Aorta (tissue), 5 donors: Measurements from ENCODE around the gene TULP4. TPM values are rescaled to one million over a fixed set of nuclear protein-coding genes. Genes with fewer than 3 reads are reported as not detected.
A peak's percentile ranks its signal among the peaks of the same experiment; 100 is the strongest.

ENCODE experiments used
- ATAC-seq: fragments of 200-7000 bp; cut with Tn5 transposase; one replicate; pipeline ENCODE4 v1.9.1; 2022; ENCODE audit warnings: moderate library complexity; ENCODE audit not compliant: low FRiP score
- DNase-seq, 2 donors: peaks; one replicate each; pipeline ENCODE4 v3.0.0-alpha.2; 2020
- H3K27ac ChIP-seq, 2 donors: one replicate each; pipeline ENCODE4 v1.5.1; 2013; ENCODE audit warnings: low read length in 2 of 2, mild to moderate bottlenecking in 2 of 2, moderate library complexity in 2 of 2, control low read depth in 1 of 2, inconsistent platforms in 1 of 2, low read depth in 1 of 2
- H3K27me3 ChIP-seq, 2 donors: one replicate each; pipeline ENCODE4 v1.6.1; 2013; ENCODE audit warnings: control low read depth in 1 of 2, low read length in 1 of 2, mild to moderate bottlenecking in 1 of 2, moderate library complexity in 1 of 2; ENCODE audit not compliant: insufficient read depth in 2 of 2, control insufficient read depth in 1 of 2
- H3K36me3 ChIP-seq, 2 donors: one replicate each; pipeline ENCODE4 v1.6.1; 2013; ENCODE audit warnings: control low read depth in 1 of 2, low read length in 1 of 2, mild to moderate bottlenecking in 1 of 2; ENCODE audit not compliant: insufficient read depth in 2 of 2, control insufficient read depth in 1 of 2
- H3K4me1 ChIP-seq, 2 donors: one replicate each; pipeline ENCODE4 v1.6.1; 2013; ENCODE audit warnings: low read length in 2 of 2, control low read depth in 1 of 2, mild to moderate bottlenecking in 1 of 2, moderate library complexity in 1 of 2; ENCODE audit not compliant: insufficient read depth in 2 of 2, control insufficient read depth in 1 of 2
- H3K4me3 ChIP-seq, 2 donors: one replicate each; pipeline ENCODE4 v1.5.1; 2013; ENCODE audit warnings: low read length in 2 of 2, control low read depth in 1 of 2, mild to moderate bottlenecking in 1 of 2
- H3K9me3 ChIP-seq: one replicate; pipeline ENCODE4 v1.6.1; 2013; ENCODE audit warnings: mild to moderate bottlenecking, low read length; ENCODE audit not compliant: control insufficient read depth
- WGBS, 2 donors: extraction: QIAGEN DNeasy Blood & Tissue Kit; methylation state at CpG; one replicate each; pipeline ENCODE4 v1.1.7; 2013; 5-methylcytosine and 5-hydroxymethylcytosine counted together
- intact Hi-C, 2 donors: fragments of 100-400 bp; cut with DNase I; formaldehyde crosslinking; loops; one replicate each; pipeline versions ENCODE4 v1.14.2 to v1.15.0; 2022
- polyA plus RNA-seq, 2 donors: library from polyadenylated mRNA; stranded (reverse); fragments of 200-250 nt; gene quantifications; one replicate each; pipeline ENCODE4 v1.2.3, GENCODE V29; 2013
- total RNA-seq, 2 donors: library from RNA; stranded (reverse); fragmentation: NEBNext Ultra II Directional; extraction: Animal tissue kit (Norgen Biotek cat#: 25700); gene quantifications; one replicate each; pipeline ENCODE4 v1.2.1, GENCODE V29; 2021
- donor health status: healthy with polysubstance abuse.
- donor health status: Bipolar disorder and iron deficiency.
- donor health status: DM: no; HTN: no; CAD: no.
- donor health status: DM: no; HTN: no; CAD: no.
- donor health status: DM: yes; HTN: yes; CAD: no.

The TULP4 gene
- total and polyA plus RNA-seq, 4 donors = 2.4 to 86.1 (median 40.0) TPM

DNA sequence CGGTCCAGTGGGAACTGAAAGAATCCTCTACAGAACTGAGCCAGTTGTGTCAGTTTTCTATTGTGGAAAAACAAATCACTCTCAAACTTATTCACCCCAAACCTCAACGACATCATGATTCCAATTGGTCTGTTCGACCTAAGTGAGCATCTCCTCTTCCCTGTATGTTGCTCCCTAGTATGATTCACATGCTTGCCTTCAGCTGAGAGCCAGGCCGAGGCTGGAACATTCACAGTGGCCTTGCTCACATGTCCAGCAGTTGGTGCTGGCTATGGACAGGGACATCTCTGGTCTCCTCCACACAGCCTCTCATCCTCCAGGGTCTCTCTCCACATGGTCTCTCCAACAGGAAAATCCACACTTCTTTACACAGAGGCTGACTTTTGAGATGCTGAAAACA is 219.3 kb downstream of the TULP4 start:
- WGBS, 2 donors = 77 to 78% methylated on average over 4 of the region's 4 CpGs
- ATAC-seq = no peak
- H3K4me1 ChIP-seq = no peaks in the 10 kb centered on the region
- no peaks in the 10 kb centered on the region for H3K36me3 ChIP-seq
- no peak overlapping the region for H3K4me3 ChIP-seq
- intact Hi-C loops = no loop called here
- peaks cover 4% of the 10 kb centered on the region for H3K9me3 ChIP-seq
- no peak overlapping the region for H3K27ac ChIP-seq
- H3K27me3 ChIP-seq = no peaks in the 10 kb centered on the region
- DNase-seq = no peak

DNA sequence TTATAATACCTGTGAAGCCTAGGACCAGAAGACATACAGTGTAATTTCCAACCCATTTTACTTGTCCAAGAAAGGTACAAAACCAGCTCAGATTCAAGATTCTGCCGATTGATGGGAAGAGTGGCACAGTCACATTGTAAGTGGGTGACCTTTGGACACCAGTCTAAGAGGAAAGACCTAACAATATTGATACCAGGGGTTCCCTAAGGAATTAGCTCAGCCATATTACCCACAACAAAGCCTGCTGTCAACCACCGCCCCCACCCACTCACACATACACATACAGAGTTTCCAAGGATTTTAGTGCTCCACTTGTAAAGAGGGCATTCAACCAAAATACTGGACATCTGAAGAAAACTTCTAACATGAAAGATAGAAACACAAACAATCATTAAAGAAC is 219.7 kb downstream of the TULP4 start:
- H3K27me3 ChIP-seq = no peaks in the 10 kb centered on the region
- peaks cover 4% of the 10 kb centered on the region for H3K9me3 ChIP-seq
- WGBS, 2 donors = 92 to 93% methylated on average over 2 of the region's 2 CpGs
- no peak overlapping the region for H3K27ac ChIP-seq
- H3K4me3 ChIP-seq = no peak overlapping the region
- intact Hi-C loops = no loop called here
- no peaks in the 10 kb centered on the region for H3K4me1 ChIP-seq
- no peaks in the 10 kb centered on the region for H3K36me3 ChIP-seq
- no peak for ATAC-seq
- DNase-seq = no peak

DNA sequence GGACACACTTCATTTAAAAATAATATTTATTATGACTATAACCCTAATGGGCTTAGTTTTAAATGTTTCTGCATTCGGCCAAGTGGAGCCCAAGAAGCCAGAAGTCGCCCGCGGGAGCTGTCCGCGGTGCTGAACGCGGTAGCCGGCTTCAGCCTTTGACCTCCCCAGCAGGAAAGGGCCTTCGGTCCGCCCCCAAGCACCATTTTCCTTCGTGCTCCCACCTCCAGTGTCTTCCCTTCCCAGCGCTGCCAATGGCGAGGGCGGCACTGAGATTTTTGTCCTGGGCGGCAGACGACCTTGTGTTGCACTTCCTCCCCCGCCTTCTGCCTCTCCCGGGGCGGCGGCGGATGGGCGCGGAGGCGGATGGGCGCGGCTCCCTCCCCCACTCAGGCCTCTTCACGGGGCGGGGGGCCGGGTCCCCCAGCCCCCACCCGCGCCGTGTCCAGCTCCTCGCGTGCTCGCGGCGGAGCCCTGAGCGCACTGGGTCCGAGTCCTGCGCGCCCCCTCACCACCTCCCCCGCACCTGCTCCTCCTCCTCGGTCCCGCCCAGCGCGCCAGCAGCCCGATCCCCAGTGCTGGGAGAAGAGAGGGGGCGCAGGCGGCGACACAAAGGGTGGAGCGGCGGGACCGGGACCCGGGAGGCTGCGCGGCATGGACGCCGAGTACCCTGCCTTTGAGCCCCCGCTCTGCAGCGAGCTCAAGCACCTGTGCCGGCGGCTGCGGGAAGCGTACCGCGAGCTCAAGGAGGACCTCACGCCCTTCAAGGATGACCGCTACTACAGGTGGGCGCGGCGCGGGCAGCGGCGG is 224.0 kb downstream of the TULP4 start:
- Histone ChIP-seq H3K27ac (no peak overlapping the region), H3K4me1 (no peaks in the 10 kb centered on the region), H3K4me3 (peak overlapping the region in 1 of 2 donors; percentile 11), H3K9me3 (peaks cover 4% of the 10 kb centered on the region), H3K36me3 (no peaks in the 10 kb centered on the region), H3K27me3 (no peaks in the 10 kb centered on the region)
- intact Hi-C loops = no loop called here
- peak; percentile 77 for ATAC-seq
- 1% methylated on average over 51 to 75 of the region's 75 CpGs for WGBS, 2 donors
- peak; percentile 79 to 88 for DNase-seq

DNA sequence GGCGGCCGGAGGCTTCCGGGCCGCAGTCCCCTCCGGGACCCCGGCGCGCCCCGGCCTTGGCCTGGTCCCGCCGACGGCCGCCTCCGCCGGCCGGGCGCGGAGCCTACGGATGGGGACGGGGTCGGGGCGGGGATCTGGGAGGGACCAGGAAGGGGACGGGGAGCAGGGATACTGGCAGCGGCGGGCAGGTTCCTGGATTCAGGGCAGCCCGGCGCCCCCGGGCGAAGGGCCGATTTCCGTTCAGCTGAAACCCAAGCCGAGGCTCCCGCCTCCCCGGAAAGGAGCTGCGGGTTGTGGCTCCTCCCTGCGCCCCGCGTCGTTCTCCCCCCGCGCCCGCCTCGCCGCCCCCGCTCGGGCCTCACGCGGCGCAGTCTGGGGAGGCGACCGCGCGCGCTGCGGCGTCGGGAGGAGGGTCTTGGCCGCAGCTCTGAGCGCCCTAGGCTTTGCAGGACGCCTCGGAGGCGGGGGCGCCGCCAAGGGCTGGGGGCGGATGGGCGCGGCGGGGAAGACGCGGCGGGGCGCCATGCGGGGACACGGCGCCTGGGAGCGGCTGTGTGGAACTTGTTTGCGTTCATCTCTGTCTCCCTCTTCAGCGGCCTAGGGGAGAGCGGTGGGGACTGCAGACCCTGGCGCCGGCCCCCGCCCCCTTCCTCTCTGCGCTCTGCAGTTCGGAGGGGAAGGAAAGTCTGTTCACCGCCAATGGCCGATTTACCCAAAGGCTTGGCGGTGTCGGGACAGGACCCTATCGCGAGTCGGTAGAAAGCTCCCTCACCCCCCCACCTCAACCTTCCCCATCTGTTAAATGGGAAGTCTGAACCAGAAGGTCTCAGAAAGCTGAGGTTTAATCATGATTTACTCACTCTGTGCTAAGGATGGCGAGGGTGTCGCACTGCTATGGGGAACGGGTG is 224.9 kb downstream of the TULP4 start:
- WGBS, 2 donors = 2 to 3% methylated on average over 70 to 94 of the region's 94 CpGs
- ATAC-seq (peak; percentile 17), DNase-seq (no peak)
- H3K36me3 ChIP-seq = no peaks in the 10 kb centered on the region
- H3K4me1 ChIP-seq = no peaks in the 10 kb centered on the region
- no peak overlapping the region for H3K27ac ChIP-seq
- H3K4me3 ChIP-seq = no peak overlapping the region
- no peaks in the 10 kb centered on the region for H3K9me3 ChIP-seq
- intact Hi-C loops = no loop called here
- no peaks in the 10 kb centered on the region for H3K27me3 ChIP-seq

DNA sequence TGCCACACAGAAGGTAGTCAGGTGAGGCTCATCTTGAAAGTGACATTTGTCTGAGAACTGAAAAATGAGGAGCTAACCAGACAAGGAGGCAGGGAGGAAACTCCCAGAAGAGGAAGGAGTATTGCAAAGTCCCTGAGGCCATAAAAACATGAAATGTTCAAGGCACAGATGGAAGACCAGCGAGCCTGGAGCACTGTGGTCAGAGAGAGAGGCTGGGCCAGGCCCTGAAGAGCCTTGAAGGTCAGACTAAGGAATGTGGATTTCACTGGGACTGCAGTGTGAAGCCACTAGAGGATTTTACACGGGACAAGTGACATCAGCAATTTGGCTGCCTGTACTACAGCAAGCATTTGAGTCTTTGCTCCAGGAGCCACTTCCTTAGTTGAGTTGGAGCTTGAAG is 226.5 kb downstream of the TULP4 start:
- ATAC-seq (no peak), DNase-seq (no peak)
- Histone ChIP-seq H3K27ac (no peak overlapping the region), H3K27me3 (no peaks in the 10 kb centered on the region), H3K4me3 (no peak overlapping the region), H3K9me3 (no peaks in the 10 kb centered on the region), H3K4me1 (no peaks in the 10 kb centered on the region), H3K36me3 (no peaks in the 10 kb centered on the region)
- 57 to 68% methylated on average over 2 of the region's 2 CpGs for WGBS, 2 donors
- intact Hi-C loops = no loop called here

DNA sequence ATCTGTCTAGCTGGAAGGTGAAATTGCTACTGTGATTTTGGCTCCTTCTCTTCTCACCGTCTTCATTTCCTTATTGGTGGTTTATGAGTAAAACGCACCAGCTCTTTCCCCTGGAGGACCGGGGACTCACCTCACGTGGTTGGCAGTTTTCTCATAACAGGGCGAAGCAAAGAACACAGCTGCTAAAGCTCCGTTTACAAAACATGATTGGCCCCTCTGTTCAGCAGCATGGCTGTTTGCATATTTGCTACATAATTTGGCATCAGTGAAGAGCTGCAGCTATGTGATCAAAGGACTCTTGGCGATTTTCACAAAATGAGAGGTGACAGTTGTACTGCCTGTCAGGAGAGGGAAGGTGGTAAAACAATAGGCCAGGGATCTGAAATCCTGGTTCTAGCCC is 227.1 kb downstream of the TULP4 start:
- Histone ChIP-seq H3K4me1 (no peaks in the 10 kb centered on the region), H3K27ac (no peak overlapping the region), H3K9me3 (no peaks in the 10 kb centered on the region), H3K27me3 (no peaks in the 10 kb centered on the region), H3K36me3 (no peaks in the 10 kb centered on the region), H3K4me3 (no peak overlapping the region)
- DNase-seq = no peak
- intact Hi-C loops = no loop called here
- no peak for ATAC-seq
- 84 to 85% methylated on average over 7 of the region's 7 CpGs for WGBS, 2 donors

DNA sequence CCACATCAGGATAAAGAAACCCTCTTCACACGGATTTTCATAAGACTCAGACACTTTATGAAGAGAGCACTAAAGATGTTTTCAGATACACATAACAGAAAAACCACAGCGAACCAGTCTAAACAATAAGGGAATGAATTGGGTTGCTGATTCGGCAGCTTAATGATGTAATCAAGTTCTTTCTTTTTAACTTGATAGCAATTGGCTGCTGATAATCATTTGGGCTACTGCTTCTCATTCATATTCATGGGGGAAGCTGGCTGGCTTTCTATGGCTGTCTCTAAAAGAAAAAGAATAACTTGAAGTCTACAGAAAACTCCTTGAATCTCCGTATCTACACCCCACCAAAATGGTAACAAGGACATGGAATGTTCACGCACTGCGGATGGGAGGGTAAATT is 227.6 kb downstream of the TULP4 start:
- H3K4me3 ChIP-seq = no peak overlapping the region
- H3K27ac ChIP-seq = no peak overlapping the region
- intact Hi-C loops = no loop called here
- H3K4me1 ChIP-seq = no peaks in the 10 kb centered on the region
- DNase-seq (no peak), ATAC-seq (no peak)
- no peaks in the 10 kb centered on the region for H3K36me3 ChIP-seq
- H3K27me3 ChIP-seq = no peaks in the 10 kb centered on the region
- WGBS, 2 donors = 90 to 91% methylated on average over 6 of the region's 6 CpGs
- H3K9me3 ChIP-seq = no peaks in the 10 kb centered on the region

DNA sequence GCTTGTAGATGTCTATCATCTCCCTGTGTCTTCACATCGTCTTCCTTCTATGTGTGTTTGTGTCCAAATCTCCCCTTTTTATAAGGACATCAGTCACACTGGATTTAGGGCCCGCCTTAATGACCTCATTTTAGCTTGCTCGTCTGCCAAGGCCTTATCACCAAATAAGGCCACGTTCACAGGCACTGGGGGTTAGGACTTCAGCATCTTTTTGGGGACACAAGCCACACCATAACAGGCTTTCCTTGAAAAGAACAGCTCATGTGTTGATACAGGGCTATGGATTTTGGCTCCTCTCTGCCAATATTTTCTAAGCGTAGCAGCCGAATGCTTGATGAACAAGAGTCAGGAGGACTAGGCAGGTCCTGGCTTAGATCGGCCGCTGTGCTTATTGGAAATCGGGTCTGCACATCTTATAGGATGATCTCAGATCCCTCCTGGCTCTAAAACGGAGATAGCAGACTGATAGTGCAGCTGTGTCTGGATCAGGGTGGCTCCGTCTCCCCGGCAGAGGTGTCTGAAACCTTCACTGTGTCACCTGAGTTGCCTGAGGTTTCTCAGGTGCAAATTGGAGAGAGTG is 231.4 kb downstream of the TULP4 start:
- ATAC-seq = no peak
- Histone ChIP-seq H3K4me3 (no peak overlapping the region), H3K4me1 (no peaks in the 10 kb centered on the region), H3K27ac (no peak overlapping the region), H3K36me3 (no peaks in the 10 kb centered on the region), H3K27me3 (no peaks in the 10 kb centered on the region), H3K9me3 (no peaks in the 10 kb centered on the region)
- whole genome bisulfite sequencing, 2 donors = 66% methylated on average over 12 of the region's 12 CpGs
- intact Hi-C loops = no loop called here
- peak in 1 of 2 donors; percentile 42 for DNase-seq
